SIG-M5 (cell line): Measurements from ENCODE around the gene RNF224.
"Not testable (repeated sequence)": the region's sequence is repeated elsewhere in the genome, so short reads cannot be mapped to it uniquely, and the experiment has no call there.

Experiments used
- DNase-seq: peaks from one replicate; lab custom pipeline; 2025; lab: John Stamatoyannopoulos, UW

The RNF224 gene

GRCh38 chr9:137254624-137255447, 27.5 kb downstream of the RNF224 start, which contains the start of gene NELFB:
Gene NELFB (plus strand): TSS chr9:137255327.
- no peak for DNase-seq

GRCh38 chr9:137255448-137256114, 28.3 kb downstream of the RNF224 start:
- no peak for DNase-seq

- no peak for DNase-seq
Measured at GRCh38 chr9:137256362-137256761, 29.1 kb downstream of the RNF224 start.

- no peak for DNase-seq
Measured at GRCh38 chr9:137256856-137257255, 29.6 kb downstream of the RNF224 start.

GRCh38 chr9:137262173-137262908, 35.0 kb downstream of the RNF224 start:
- DNase-seq: not testable (repeated sequence)

- no peak for DNase-seq
Measured at GRCh38 chr9:137262909-137263285, 35.6 kb downstream of the RNF224 start.

GRCh38 chr9:137263506-137263905, 36.2 kb downstream of the RNF224 start:
- no peak for DNase-seq

- DNase-seq: no peak
Measured at GRCh38 chr9:137264067-137264466, 36.8 kb downstream of the RNF224 start.

- no peak for DNase-seq
Measured at GRCh38 chr9:137265496-137266161, 38.3 kb downstream of the RNF224 start.

- DNase-seq: no peak
Measured at GRCh38 chr9:137266162-137266527, 38.8 kb downstream of the RNF224 start.

- DNase-seq: no peak
Measured at GRCh38 chr9:137266585-137267453, 39.5 kb downstream of the RNF224 start.

- no peak for DNase-seq
Measured at GRCh38 chr9:137267933-137268355, 40.6 kb downstream of the RNF224 start.

- no peak for DNase-seq
Measured at GRCh38 chr9:137268538-137269201, 41.4 kb downstream of the RNF224 start.

GRCh38 chr9:137269231-137269772, 42.0 kb downstream of the RNF224 start:
- no peak for DNase-seq

- DNase-seq: no peak
Measured at GRCh38 chr9:137270929-137271695, 43.8 kb downstream of the RNF224 start.

GRCh38 chr9:137271696-137272076, 44.4 kb downstream of the RNF224 start:
- no peak for DNase-seq

- DNase-seq: no peak
Measured at GRCh38 chr9:137272241-137273094, 45.2 kb downstream of the RNF224 start.

- DNase-seq: no peak
Measured at GRCh38 chr9:137273095-137273490, 45.8 kb downstream of the RNF224 start.
